ENCODE measurements around the gene PAAF1.
A peak's percentile ranks its signal among the peaks of the same experiment; 100 is the strongest.

The PAAF1 gene, protein sequence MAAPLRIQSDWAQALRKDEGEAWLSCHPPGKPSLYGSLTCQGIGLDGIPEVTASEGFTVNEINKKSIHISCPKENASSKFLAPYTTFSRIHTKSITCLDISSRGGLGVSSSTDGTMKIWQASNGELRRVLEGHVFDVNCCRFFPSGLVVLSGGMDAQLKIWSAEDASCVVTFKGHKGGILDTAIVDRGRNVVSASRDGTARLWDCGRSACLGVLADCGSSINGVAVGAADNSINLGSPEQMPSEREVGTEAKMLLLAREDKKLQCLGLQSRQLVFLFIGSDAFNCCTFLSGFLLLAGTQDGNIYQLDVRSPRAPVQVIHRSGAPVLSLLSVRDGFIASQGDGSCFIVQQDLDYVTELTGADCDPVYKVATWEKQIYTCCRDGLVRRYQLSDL

GRCh38 chr11:73876424-73877310 lies at the start of gene PAAF1, which contains the start of gene COA4:
Gene PAAF1 (plus strand): TSS chr11:73876999. CDS start chr11:73877022, 23 bp downstream.
Gene COA4 (minus strand): TSS chr11:73876846. CDS start chr11:73873378, 3,468 bp downstream.
- Histone ChIP-seq H3K27ac (peak within 1 kb of the TSS in 20 of 21 experiments; percentile 57 to 91 (median 86)), H3K4me3 (peak within 1 kb of the TSS; percentile 61 to 88 (median 62))

DNA sequence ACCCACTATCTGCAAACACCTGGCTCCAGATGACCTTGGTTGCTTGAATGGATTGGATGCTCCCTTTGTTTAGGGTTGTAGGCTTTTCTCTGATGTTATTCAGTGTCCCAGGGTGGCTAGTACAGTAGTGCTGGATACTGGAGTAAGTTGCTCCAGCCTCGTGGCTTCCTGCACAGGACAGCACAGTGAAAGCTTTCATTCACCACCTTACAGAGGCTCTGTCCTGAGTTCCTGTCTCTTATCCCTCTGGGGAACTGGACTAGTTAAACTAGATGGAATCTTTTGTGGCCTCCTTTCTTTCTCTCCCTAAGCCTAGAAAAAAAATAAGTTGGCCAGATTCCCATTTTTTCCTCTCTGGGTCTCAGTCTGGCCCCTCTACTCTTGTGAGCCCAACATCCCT lies 46.5 kb upstream of the PAAF1 start:
- no peak overlapping the region for H3K4me3 ChIP-seq
- no peak overlapping the region for H3K27ac ChIP-seq

DNA sequence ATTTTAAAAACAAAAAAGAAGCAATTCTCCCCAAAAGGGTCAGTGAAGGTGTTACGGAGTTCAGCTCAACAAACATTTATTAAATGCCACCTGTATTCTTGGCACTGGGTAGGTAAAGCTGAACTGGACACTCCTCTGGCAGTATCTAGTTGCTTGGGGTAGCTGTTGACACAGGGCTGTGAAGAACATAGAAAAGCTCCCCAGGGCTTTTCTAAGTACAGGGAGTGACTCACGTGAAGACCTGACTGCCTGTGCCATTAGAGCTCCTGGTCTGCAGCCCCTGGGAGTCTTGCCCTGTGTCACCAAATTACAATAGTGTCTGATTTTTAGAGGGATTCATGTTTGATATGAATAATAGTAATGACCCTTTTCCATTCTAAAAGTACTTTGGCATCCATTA lies 43.7 kb upstream of the PAAF1 start:
- no peak overlapping the region for H3K4me3 ChIP-seq
- no peak overlapping the region for H3K27ac ChIP-seq

DNA sequence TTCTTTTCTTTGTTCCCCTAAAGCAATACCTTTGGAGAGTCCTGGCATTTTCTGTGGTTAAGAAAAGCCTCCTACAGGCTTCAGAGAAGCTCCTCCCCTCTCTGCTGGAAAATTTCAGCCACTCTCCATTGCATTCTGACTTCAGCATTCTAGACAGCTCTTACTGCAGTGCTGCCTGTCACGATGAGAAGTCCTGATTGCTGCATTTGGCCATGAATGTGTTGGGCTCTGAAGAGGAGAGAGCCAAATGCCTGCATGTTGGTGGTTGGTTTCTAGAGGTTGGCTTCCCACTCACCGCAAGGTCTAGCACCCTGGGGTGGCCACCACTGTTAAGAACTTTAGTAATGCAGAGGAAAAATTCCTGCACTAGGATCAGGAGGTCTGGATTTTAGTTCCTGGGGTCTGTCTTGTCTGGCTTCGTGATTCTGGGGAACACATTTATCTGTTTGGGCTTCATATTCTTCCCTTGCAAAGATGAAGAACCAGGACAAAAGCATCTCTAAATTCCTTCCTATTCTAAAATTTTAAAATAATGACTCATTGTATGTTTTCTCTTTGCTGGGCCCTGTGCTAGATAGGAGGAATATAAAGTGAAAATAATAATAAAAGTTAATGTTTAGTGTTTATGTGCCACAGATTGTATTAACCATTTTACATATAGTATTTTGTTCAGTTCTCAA lies 38.2 kb upstream of the PAAF1 start:
- no peak overlapping the region for H3K4me3 ChIP-seq
- no peak overlapping the region for H3K27ac ChIP-seq

DNA sequence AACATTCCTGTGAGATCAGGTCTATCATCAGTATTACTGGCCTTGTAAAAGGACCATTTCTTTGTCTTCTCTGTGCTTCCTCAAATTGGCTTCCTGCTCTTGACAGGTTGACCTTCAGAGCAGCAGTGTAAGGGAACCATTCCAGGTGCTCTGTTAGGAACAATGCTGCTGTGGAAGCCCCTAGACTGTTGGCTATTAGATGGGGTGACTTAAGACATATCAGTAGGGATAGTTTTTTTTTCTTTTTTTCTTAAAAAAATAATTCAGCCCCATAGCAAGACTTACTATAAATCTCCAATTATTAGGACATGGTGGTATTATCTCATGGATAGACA lies 37.7 kb upstream of the PAAF1 start:
- H3K4me3 ChIP-seq = no peak overlapping the region
- no peak overlapping the region for H3K27ac ChIP-seq

GRCh38 chr11:73851046-73851764 lies 25.6 kb upstream of the PAAF1 start:
- Histone ChIP-seq H3K4me3 (no peak overlapping the region), H3K27ac (no peak overlapping the region)

- no peak overlapping the region for H3K27ac ChIP-seq
- H3K4me3 ChIP-seq = no peak overlapping the region
These were observed 24.8 kb upstream of the PAAF1 start for GRCh38 chr11:73852049-73852448.

DNA sequence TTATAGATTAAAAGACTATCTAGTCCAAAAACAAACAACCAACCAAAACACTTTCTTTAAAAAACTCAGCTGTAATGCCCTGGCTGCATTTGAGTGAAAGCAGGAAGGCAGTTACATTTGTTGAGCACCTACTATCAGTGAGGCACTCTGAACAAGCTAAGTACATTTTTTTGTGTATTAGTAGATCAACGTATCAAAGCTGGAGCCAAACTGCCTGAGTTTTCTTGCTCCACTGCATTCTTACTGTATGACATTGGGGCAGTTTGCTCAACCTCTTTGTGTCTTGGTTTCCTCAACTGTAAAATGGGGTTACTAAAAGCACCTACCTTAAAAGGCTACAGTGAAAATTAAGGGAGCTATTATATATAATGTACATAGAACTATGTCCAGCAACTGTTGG lies 22.1 kb upstream of the PAAF1 start:
- Histone ChIP-seq H3K27ac (no peak overlapping the region), H3K4me3 (no peak overlapping the region)

DNA sequence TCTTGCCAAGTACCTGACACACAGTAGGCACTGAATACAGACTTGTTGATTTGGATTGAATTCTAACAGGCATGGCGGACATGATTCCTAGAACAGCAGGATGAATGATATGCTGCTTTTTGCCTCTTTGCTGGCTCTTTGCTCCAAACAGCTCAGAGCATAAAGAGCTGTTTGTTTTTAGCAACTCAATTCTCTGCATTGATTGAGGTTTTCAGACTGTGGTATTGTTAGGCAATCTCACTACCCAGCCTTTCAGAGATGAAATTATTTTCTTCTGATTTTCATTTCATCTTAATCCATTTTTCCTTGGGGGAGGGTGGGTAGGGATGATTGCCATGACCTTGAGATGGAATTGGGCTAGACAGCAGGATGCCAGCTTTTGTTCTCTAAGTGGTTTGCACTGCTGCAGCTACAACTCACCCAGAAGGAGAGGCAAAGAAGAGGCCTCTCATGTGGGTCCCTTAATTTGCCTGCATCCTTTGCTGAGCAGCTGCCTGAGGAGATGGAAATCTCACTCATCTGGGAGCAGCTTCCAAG lies 20.7 kb upstream of the PAAF1 start:
- H3K27ac ChIP-seq = peak overlapping the region in 1 of 21 experiments; percentile 7
- no peak overlapping the region for H3K4me3 ChIP-seq

DNA sequence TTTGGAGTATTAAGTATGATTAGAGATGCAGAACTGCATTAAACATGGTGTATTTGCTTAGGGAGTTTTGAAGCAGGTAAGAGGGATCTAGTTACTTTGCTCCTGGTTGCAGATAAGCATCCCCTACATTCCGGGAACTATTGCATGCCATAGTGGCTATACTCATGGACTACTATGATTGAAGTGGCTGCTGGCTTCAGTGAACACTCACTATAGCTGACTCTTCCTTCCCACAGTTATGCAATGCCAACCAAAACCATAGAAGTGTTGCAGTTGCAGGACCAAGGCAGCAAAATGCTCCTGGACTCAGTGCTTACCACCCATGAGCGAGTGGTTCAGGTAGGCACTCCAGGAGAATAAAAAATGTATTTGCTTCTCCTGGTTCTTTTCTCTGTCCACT lies 17.1 kb upstream of the PAAF1 start:
- Histone ChIP-seq H3K27ac (no peak overlapping the region), H3K4me3 (no peak overlapping the region)

DNA sequence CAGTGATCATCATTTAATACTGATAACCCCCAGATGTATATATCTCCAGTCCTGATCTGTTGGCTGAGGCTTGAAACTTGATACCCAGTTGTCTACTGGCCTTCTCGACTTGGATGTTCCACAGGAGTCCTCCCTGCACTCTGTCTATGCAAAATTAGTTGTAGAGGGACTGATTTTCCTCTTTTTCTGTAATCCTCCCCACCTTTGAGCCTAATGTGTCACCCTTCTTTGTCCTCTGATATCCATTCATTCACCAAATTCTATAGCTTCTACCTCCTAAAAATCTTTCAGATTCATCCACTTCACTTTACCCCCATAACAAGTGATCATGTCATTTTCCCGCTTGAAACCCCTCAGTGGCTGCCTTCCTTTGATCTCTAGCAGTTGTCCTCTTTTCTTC lies 16.6 kb upstream of the PAAF1 start:
- Histone ChIP-seq H3K27ac (no peak overlapping the region), H3K4me3 (no peak overlapping the region)

GRCh38 chr11:73862986-73863385 lies 13.8 kb upstream of the PAAF1 start:
- H3K27ac ChIP-seq = no peak overlapping the region

GRCh38 chr11:73866095-73866579 lies 10.7 kb upstream of the PAAF1 start:
- Histone ChIP-seq H3K4me3 (no peak overlapping the region), H3K27ac (peak overlapping the region in 4 of 21 experiments; percentile 36 to 57 (median 54))

More at GRCh38 chr11:73862986-73863385, 13.8 kb upstream of the PAAF1 start:
- H3K4me3 ChIP-seq = no peak overlapping the region

- Histone ChIP-seq H3K4me3 (no peak overlapping the region), H3K27ac (peak overlapping the region in 4 of 21 experiments; percentile 36 to 57 (median 54))
These were observed 10.2 kb upstream of the PAAF1 start for GRCh38 chr11:73866586-73866996.

DNA sequence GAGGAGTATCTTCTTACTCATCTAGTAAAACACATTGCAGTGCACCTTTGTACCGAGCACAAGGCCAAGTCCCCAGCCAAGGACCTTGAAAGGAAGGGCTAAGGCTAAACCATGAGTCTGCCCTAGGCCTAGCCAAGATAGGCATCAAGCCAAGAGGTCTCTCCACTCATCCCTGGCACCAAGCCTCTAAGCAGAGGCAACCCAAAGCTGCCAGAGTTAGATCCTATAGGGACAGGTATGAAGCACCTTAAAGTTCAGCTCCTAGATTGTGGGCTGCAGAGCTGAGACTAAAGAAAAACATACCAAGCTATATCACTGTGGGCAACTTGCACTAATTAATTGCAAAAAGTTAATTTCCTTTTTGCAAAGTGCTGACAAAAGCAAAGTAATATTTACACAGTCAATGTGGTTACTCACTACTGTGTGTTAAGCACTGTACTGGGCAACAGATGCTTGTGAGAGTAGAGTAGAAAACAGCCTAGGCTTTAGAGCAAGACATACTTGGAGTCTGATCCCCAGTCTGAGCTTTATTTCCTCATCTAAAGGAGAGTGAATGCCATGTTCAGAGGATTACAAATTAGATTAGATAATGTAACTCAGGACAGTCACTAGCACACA lies 7.4 kb upstream of the PAAF1 start:
- Histone ChIP-seq H3K4me3 (no peak overlapping the region), H3K27ac (no peak overlapping the region)

DNA sequence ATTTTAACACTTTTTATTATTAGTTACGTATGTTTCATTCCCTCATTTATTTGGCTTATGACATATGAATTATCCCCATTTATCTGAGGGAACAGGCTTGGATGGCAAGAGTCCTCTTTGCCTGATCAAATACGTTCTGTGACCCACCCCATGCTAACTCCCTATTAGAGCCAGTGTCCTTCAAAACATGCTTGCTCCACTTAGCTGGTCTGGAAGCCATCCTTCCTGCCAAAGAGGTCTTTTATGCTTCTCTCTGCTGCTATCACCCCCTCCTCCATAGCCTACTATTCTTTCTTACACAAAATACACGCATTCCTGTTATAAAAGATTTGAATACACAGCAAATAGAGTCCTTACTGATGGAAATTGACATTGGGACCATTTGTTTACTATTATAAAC lies 6.5 kb upstream of the PAAF1 start:
- H3K27ac ChIP-seq = no peak overlapping the region
- no peak overlapping the region for H3K4me3 ChIP-seq

- no peak overlapping the region for H3K4me3 ChIP-seq
- H3K27ac ChIP-seq = no peak overlapping the region
These were observed 3.9 kb upstream of the PAAF1 start for GRCh38 chr11:73872749-73873357.

DNA sequence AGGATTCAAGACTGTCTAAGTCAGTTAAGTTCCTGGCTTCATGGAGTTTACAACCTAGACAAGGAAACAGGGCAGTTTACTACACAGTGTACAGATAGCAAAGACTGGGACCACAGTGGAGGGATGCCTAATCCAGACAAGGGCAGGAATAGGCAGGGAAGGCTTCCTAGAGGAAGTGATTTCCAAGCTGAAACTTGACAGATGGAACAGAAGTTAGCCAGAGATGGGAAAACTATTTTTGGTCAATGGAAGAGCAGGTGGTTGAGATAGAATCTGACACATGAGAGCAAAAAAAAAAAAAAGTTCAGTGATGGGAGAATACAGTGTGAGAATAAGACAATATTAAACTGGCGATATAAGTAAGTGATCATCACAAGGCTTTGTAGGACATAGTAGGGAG lies 1.4 kb upstream of the PAAF1 start:
- Histone ChIP-seq H3K27ac (peak overlapping the region in 4 of 21 experiments; percentile 80 to 90 (median 88)), H3K4me3 (peak overlapping the region in 2 of 7 experiments; percentile 61 to 76)
